Astrocyte of the cerebellum (primary cell): Measurements from ENCODE around the gene MYL5.
"Not testable (repeated sequence)": the region's sequence is repeated elsewhere in the genome, so short reads cannot be mapped to it uniquely, and the experiment has no call there.

Experiments used
- DNase-seq: peaks from one replicate; pipeline ENCODE4 v3.0.0-alpha.2; 2011; ENCODE audit warnings: low read depth
- H3K4me3 ChIP-seq: 2 replicates; pipeline ENCODE4 v1.5.1; 2011; ENCODE audit warnings: mild to moderate bottlenecking, low read depth, low read length, moderate library complexity
- in situ Hi-C: cut with HindIII; loops from 2 replicates; pipeline ENCODE4 v1.10.0; 2017; ENCODE audit warnings: low sequenced_read_pairs
- TF ChIP-seq, protein P1 (sequence below): IDR thresholded peaks from 2 replicates; pipeline ENCODE4 v1.5.1; 2012; ENCODE audit warnings: low read length, low read depth, moderate library complexity, mild to moderate bottlenecking; ENCODE audit errors: missing control alignments

The MYL5 gene

DNA sequence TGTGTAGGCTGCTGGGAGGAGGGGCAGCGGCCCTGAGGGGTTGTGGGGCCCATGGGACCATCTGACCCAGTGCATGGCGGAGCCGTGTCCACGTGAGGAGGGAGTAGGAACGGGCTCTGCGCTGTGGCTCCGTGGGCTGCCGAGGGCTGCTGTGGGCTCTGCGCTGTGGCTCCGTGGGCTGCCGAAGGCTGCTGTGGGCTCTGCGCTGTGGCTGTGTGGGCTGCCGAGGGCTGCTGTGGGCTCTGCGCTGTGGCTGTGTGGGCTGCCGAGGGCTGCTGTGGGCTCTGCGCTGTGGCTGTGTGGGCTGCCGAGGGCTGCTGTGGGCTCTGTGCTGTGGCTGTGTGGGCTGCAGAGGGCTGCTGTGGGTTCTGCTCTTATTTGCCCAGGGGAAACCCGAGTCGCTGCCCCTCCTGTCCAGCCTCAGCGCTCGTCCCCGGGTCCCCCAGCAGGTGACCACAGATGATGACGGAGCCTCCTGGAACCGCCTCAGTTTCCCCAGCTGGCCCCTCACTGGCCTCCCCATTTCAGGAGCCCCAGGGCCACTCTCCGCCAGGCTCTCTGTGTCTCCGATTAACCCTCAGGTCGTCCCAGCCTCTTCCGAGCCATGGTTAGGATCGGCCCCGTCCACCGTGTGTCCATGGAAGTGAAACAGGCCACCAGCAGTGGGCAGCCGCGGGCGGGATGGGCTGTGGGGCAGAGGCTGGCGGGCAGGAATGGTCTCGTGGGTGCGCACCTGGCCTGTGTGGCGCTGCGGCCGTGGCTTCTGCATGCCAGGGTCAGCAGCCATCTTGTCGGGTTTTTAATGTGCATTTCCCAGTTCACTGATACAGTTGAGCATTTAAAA is 51.3 kb downstream of the MYL5 start:
- no peak overlapping the region for H3K4me3 ChIP-seq
- in situ Hi-C loops, result no loop called here
- no peak for DNase-seq
- TF ChIP-seq, protein P1, sequence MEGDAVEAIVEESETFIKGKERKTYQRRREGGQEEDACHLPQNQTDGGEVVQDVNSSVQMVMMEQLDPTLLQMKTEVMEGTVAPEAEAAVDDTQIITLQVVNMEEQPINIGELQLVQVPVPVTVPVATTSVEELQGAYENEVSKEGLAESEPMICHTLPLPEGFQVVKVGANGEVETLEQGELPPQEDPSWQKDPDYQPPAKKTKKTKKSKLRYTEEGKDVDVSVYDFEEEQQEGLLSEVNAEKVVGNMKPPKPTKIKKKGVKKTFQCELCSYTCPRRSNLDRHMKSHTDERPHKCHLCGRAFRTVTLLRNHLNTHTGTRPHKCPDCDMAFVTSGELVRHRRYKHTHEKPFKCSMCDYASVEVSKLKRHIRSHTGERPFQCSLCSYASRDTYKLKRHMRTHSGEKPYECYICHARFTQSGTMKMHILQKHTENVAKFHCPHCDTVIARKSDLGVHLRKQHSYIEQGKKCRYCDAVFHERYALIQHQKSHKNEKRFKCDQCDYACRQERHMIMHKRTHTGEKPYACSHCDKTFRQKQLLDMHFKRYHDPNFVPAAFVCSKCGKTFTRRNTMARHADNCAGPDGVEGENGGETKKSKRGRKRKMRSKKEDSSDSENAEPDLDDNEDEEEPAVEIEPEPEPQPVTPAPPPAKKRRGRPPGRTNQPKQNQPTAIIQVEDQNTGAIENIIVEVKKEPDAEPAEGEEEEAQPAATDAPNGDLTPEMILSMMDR, result no peak

DNA sequence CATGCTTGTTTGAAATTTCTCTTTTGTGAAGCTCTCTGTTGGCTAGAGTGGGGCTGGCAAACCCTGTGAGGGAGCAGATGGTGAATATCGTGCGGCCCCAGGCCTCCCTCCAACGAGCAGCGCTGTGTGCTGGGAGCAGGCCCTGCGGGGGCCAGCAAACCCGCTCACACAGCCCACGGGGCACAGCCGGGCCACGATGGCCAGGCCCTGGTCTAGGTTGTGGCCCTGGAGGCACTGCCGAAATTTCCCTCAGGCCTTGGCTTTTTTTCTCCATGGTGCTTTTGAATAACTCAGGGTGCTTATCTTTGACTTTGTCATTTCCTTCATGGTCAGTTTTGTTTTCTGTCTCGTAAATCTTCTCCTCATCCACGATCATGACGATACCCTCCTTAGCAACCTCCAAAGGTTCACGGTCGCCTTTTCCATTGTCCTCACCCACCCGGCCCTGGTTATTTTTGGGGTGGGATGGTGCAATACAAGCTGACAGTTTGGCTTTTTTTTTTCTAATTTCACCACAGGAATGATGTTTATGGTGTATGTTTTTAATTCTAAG is 52.0 kb downstream of the MYL5 start:
- in situ Hi-C loops, result no loop called here
- TF ChIP-seq, protein P1, result no peak
- no peak for DNase-seq
- H3K4me3 ChIP-seq, result no peak overlapping the region

DNA sequence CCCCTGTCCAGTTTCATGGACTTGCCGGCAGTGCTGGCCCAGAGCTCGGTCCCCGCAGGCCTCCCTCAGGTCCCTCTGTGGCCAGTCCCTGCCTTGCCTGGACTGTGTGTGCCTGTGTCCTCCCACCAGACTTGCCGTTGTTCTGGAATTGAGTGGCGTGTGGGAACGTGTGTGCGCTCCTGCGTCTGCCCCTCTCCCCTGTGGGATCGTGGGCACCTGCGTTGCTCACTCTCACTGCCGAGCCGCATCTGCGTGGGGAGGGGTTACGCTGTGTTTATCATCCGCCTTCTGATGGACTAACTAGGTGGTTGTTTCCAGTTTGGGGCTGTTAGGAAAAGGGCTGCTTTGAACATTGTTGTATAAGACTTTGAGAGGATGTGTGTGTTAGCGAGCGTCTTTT is 52.5 kb downstream of the MYL5 start:
- DNase-seq, result no peak
- no peak overlapping the region for H3K4me3 ChIP-seq
- in situ Hi-C loops, result no loop called here
- TF ChIP-seq, protein P1, result no peak

DNA sequence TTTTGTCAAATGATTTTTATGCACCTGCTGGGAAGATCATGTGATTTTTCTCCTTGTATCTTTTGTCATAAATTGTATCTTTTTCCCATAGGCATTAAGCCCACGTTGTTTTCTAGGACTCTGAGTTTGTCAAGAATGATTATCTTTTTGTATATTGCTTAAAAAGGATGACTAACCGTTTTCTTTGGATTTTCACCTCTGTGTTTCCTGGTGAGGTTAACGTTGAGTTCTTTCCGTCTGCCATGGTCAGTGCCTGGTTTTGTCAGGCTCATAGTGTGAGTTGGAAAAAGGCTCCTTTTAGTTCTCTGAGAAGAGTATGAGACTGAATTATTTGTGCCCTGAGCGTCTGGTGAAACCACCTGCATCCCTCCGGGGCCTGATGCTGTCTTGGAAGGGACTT is 53.2 kb downstream of the MYL5 start:
- H3K4me3 ChIP-seq, result no peak overlapping the region
- DNase-seq, result no peak
- in situ Hi-C loops, result no loop called here
- TF ChIP-seq, protein P1, result no peak

DNA sequence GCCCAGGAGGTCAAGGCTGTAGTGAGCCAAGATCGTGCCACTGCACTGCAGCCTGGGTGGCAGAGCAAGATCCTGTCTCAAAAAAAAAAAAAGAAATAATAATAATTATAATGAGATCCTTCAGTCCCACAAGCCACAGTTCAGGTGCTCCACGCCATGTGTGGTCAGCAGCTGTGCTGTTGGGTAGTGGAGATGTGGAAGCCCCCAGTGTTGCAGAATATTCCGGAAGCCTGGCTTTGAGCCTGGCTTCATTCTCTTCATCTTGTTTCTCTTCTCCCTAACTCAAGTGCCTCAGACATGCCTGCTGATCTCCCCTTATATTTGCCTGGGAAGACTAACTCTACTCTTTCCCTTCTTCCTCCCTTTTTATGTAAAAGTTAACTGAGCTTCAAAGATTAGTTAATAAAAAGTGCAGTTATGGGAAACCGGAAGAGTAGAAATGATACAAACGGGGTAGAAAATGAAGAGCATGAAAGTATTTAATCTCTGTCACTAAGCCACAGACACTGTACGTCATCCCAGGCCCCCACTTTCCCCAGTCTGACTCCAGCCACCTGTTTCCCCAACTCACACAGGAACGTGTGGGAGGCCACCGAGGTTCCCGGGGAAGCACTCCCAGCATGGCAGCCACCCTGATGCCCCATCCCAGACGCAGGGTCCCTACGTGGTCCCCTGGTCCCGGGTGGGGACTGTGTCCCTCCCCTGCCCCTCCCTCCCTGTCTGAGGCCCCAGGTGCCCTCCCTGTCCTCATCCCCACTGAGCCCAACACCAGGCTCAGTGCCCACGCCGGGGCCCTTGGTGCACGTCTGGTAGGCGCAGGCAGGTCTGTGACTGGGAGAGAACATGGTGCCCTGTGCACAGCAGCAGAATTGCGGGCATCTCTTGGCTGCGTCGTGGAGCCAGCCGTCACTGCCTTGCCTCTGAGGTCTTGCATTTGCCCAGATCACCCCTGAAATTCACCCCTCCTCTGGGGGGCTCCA is 55.3 kb downstream of the MYL5 start:
- in situ Hi-C loops, result no loop called here
- no peak overlapping the region for H3K4me3 ChIP-seq
- DNase-seq, result no peak
- TF ChIP-seq, protein P1, result no peak

DNA sequence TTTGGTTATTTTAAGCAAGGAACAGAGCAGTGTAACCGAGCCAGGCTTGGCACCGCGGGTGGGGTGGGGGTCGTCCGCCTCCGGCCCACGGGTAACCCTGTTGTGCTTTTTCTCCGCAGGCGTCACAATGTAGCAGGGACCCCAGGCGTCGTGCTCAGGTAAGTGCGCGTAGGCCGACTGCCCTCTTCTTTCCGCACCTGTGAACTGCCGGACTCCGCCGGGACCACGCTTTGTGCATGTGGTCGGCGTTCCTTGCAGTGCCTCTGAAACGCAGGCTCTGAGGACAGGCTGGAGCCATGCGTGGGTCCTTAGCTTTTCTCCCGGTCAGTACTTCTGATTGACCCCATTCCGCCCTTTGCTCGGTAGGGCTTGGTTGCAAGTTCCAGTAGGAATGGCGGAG is 56.2 kb downstream of the MYL5 start:
- TF ChIP-seq, protein P1, result no peak
- no peak for DNase-seq
- no peak overlapping the region for H3K4me3 ChIP-seq
- in situ Hi-C loops, result no loop called here

DNA sequence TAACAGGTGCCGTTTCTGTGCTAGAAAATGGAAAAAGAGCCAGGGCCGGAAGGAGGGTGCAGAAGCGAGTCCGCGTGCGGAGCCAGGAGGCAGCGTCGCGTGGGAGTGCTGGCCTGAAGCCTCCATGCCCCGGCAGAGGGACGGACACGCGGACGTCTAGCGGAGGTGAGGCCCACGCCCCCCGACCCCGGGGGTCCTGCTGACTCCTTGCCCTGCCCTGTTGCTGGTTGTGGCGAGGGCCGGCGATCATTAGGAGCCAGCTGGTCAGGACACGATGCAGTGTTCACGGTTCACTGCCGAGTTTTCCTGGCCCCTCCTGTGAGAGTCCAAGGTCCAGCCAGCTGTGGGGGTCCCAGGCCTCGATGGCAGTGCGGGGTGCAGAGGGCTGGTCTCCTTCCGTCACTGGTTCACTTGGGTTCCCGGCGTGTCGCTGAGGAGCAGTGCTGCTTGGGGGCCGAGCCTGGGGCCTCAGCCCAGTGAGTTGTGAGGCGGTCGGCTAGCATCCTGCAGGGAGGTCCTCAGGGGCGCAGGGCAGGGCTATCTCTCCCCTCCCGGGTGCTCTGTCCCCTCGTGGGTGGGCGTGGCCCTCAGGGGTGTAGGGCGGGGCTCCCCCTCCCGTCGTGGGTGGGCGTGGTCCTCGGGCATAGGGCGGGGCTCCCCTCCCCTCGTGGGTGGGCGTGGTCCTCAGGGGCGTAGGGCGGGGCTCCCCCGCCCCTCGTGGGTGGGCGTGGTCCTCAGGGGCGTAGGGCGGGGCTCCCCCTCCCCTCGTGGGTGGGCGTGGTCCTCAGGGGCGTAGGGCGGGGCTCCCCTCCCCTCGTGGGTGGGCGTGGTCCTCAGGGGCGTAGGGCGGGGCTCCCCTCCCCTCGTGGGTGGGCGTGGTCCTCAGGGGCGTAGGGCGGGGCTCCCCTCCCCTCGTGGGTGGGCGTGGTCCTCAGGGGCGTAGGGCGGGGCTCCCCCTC is 56.9 kb downstream of the MYL5 start:
- DNase-seq, in situ Hi-C loops: not testable (repeated sequence)

More for the DNA sequence above, 56.9 kb downstream of the MYL5 start:
- H3K4me3 ChIP-seq, result not testable (repeated sequence)
